ENCODE measurements around the gene USP25. TPM values are rescaled to one million over a fixed set of nuclear protein-coding genes. Genes with fewer than 3 reads are reported as not detected.

USP25 gene
- total RNA-seq, 1 donor from 2014 or later: 62.1 TPM

DNA sequence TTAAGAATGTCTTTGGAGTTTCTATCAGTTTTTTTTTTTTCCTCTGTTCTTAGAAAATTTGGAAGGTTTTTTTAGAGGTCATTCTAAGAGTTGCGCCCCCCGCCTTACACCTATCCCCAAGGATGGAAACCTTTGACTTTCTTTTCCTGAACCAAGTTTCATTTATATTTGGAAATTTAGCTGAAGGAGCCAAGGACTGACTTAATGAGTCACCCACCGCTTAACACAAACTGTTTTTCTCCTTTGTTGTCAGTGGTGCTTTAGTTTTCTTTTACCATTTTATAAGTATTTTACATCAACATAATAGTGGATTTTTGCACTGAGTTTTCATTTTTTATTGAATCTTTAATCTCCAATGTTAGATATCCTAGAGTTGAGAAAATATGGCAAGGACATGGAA, 25.3 kb downstream of the USP25 start:
- Histone ChIP-seq H3K36me3 (ENCODE audit: control insufficient read depth in 3 of 3, insufficient read depth in 3 of 3, low read length in 3 of 3) (no peaks in the 10 kb centered on the region), H3K9me3 (ENCODE audit: control insufficient read depth in 3 of 3, low read length in 3 of 3) (no peaks in the 10 kb centered on the region), H3K27me3 (ENCODE audit: control insufficient read depth in 3 of 3, insufficient read depth in 3 of 3, low read length in 3 of 3) (no peaks in the 10 kb centered on the region), H3K4me3 (ENCODE audit: low read length in 3 of 3) (no peak overlapping the region), H3K4me1 (ENCODE audit: control insufficient read depth in 3 of 3, insufficient read depth in 3 of 3, low read length in 3 of 3) (peaks cover 16 to 24% (median 20%) of the 10 kb centered on the region in 3 donors), H3K9ac (ENCODE audit: low read depth in 1 of 3, low read length in 3 of 3) (no peak overlapping the region), H3K27ac (ENCODE audit: low read depth, low read length) (no peak overlapping the region)

DNA sequence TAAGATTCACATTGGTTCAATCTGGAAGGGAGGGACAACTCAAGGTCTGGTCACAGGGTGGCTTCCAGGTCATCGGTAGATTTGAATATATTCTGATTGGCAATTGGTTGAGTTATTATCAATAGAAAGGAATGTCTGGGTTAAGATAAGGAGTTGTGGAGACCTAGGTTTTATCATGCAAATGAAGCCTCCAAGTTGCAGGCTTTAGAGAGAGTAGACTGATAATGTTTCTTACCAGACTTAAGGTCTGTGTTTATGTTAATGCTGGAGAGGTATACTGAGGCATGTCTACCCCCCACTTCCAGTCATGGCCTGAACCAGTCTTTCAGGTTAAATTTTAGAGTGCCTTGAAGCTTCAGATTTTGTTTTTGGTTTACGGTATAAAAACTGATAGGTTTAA, 29.7 kb downstream of the USP25 start:
- no peaks in the 10 kb centered on the region for H3K9me3 ChIP-seq (ENCODE audit: control insufficient read depth in 3 of 3, low read length in 3 of 3)
- no peak overlapping the region for H3K9ac ChIP-seq (ENCODE audit: low read depth in 1 of 3, low read length in 3 of 3)
- H3K4me1 ChIP-seq (ENCODE audit: control insufficient read depth in 3 of 3, insufficient read depth in 3 of 3, low read length in 3 of 3): peaks cover 11 to 22% (median 20%) of the 10 kb centered on the region in 3 donors
- H3K36me3 ChIP-seq (ENCODE audit: control insufficient read depth in 3 of 3, insufficient read depth in 3 of 3, low read length in 3 of 3): no peaks in the 10 kb centered on the region
- H3K27ac ChIP-seq (ENCODE audit: low read depth, low read length): no peak overlapping the region
- no peak overlapping the region for H3K4me3 ChIP-seq (ENCODE audit: low read length in 3 of 3)
- H3K27me3 ChIP-seq (ENCODE audit: control insufficient read depth in 3 of 3, insufficient read depth in 3 of 3, low read length in 3 of 3): no peaks in the 10 kb centered on the region

- Histone ChIP-seq H3K9me3 (ENCODE audit: control insufficient read depth in 3 of 3, low read length in 3 of 3) (no peaks in the 10 kb centered on the region), H3K9ac (ENCODE audit: low read depth in 1 of 3, low read length in 3 of 3) (no peak overlapping the region), H3K4me3 (ENCODE audit: low read length in 3 of 3) (no peak overlapping the region), H3K27me3 (ENCODE audit: control insufficient read depth in 3 of 3, insufficient read depth in 3 of 3, low read length in 3 of 3) (no peaks in the 10 kb centered on the region), H3K36me3 (ENCODE audit: control insufficient read depth in 3 of 3, insufficient read depth in 3 of 3, low read length in 3 of 3) (no peaks in the 10 kb centered on the region), H3K4me1 (ENCODE audit: control insufficient read depth in 3 of 3, insufficient read depth in 3 of 3, low read length in 3 of 3) (peaks cover 10 to 17% (median 14%) of the 10 kb centered on the region in 3 donors), H3K27ac (ENCODE audit: low read depth, low read length) (no peak overlapping the region)
Measured at GRCh38 chr21:15761507-15762100, 31.8 kb downstream of the USP25 start.

DNA sequence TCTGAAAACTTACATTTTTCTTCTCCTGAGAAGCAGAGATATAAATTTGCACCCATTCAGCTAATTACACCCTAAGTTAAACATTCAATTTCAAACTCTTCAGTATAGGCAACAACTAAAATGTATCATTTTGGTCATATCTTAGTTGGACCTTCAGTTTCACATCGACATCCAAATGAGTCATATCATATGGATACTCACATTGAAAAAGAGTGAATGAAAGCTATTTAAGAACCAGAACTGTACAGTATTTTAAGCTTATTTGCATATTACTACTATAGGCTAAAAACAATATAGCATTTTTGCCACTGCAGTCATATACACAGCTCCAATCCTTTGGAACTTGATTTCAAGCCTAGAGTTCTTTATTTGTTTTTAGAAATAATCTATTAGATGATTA, 33.6 kb downstream of the USP25 start:
- Histone ChIP-seq H3K4me1 (ENCODE audit: control insufficient read depth in 3 of 3, insufficient read depth in 3 of 3, low read length in 3 of 3) (peaks cover 18 to 24% (median 19%) of the 10 kb centered on the region in 3 donors), H3K4me3 (ENCODE audit: low read length in 3 of 3) (no peak overlapping the region), H3K27me3 (ENCODE audit: control insufficient read depth in 3 of 3, insufficient read depth in 3 of 3, low read length in 3 of 3) (no peaks in the 10 kb centered on the region), H3K27ac (ENCODE audit: low read depth, low read length) (no peak overlapping the region), H3K9me3 (ENCODE audit: control insufficient read depth in 3 of 3, low read length in 3 of 3) (no peaks in the 10 kb centered on the region), H3K9ac (ENCODE audit: low read depth in 1 of 3, low read length in 3 of 3) (no peak overlapping the region), H3K36me3 (ENCODE audit: control insufficient read depth in 3 of 3, insufficient read depth in 3 of 3, low read length in 3 of 3) (no peaks in the 10 kb centered on the region)

DNA sequence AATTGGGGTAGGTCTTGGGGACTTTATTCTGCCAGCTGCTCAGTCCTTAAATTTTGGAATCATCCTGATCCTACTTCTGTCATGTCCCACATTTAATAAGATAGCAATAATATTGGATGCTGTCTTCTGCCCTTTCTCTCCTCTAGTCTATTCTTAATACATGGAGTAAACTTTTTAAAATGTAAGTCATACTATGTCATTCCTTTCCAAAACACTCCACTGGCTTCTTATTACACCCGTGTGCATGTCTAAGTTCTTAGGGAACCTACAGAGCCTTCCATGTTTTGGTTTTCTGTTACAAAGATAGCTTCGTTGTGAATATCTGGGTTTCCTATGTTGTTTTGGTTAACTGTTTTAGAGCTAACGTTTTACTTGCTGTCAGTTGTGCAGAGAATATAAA, 35.1 kb downstream of the USP25 start:
- Histone ChIP-seq H3K36me3 (ENCODE audit: control insufficient read depth in 3 of 3, insufficient read depth in 3 of 3, low read length in 3 of 3) (no peaks in the 10 kb centered on the region), H3K9ac (ENCODE audit: low read depth in 1 of 3, low read length in 3 of 3) (no peak overlapping the region), H3K4me3 (ENCODE audit: low read length in 3 of 3) (peak overlapping the region in 1 of 3 donors; percentile 4), H3K27me3 (ENCODE audit: control insufficient read depth in 3 of 3, insufficient read depth in 3 of 3, low read length in 3 of 3) (no peaks in the 10 kb centered on the region), H3K4me1 (ENCODE audit: control insufficient read depth in 3 of 3, insufficient read depth in 3 of 3, low read length in 3 of 3) (peaks cover 17 to 27% (median 18%) of the 10 kb centered on the region in 3 donors), H3K27ac (ENCODE audit: low read depth, low read length) (peak overlapping the region; percentile 10), H3K9me3 (ENCODE audit: control insufficient read depth in 3 of 3, low read length in 3 of 3) (no peaks in the 10 kb centered on the region)

GRCh38 chr21:15766952-15767603, 37.3 kb downstream of the USP25 start:
- H3K4me1 ChIP-seq (ENCODE audit: control insufficient read depth in 3 of 3, insufficient read depth in 3 of 3, low read length in 3 of 3): peaks cover 9 to 26% (median 12%) of the 10 kb centered on the region in 3 donors
- no peak overlapping the region for H3K4me3 ChIP-seq (ENCODE audit: low read length in 3 of 3)
- no peaks in the 10 kb centered on the region for H3K9me3 ChIP-seq (ENCODE audit: control insufficient read depth in 3 of 3, low read length in 3 of 3)
- no peaks in the 10 kb centered on the region for H3K36me3 ChIP-seq (ENCODE audit: control insufficient read depth in 3 of 3, insufficient read depth in 3 of 3, low read length in 3 of 3)
- H3K9ac ChIP-seq (ENCODE audit: low read depth in 1 of 3, low read length in 3 of 3): peak overlapping the region in 1 of 3 donors; percentile 36
- no peak overlapping the region for H3K27ac ChIP-seq (ENCODE audit: low read depth, low read length)
- no peaks in the 10 kb centered on the region for H3K27me3 ChIP-seq (ENCODE audit: control insufficient read depth in 3 of 3, insufficient read depth in 3 of 3, low read length in 3 of 3)

GRCh38 chr21:15768045-15768601, 38.3 kb downstream of the USP25 start:
- H3K9ac ChIP-seq (ENCODE audit: low read depth in 1 of 3, low read length in 3 of 3): no peak overlapping the region
- peaks cover 11 to 28% (median 14%) of the 10 kb centered on the region in 3 donors for H3K4me1 ChIP-seq (ENCODE audit: control insufficient read depth in 3 of 3, insufficient read depth in 3 of 3, low read length in 3 of 3)
- peak overlapping the region in 1 of 3 donors; percentile 10 for H3K4me3 ChIP-seq (ENCODE audit: low read length in 3 of 3)
- H3K27me3 ChIP-seq (ENCODE audit: control insufficient read depth in 3 of 3, insufficient read depth in 3 of 3, low read length in 3 of 3): no peaks in the 10 kb centered on the region
- no peaks in the 10 kb centered on the region for H3K9me3 ChIP-seq (ENCODE audit: control insufficient read depth in 3 of 3, low read length in 3 of 3)
- no peaks in the 10 kb centered on the region for H3K36me3 ChIP-seq (ENCODE audit: control insufficient read depth in 3 of 3, insufficient read depth in 3 of 3, low read length in 3 of 3)
- H3K27ac ChIP-seq (ENCODE audit: low read depth, low read length): no peak overlapping the region

- Histone ChIP-seq H3K4me3 (ENCODE audit: low read length in 3 of 3) (no peak overlapping the region), H3K27me3 (ENCODE audit: control insufficient read depth in 3 of 3, insufficient read depth in 3 of 3, low read length in 3 of 3) (no peaks in the 10 kb centered on the region), H3K27ac (ENCODE audit: low read depth, low read length) (no peak overlapping the region), H3K4me1 (ENCODE audit: control insufficient read depth in 3 of 3, insufficient read depth in 3 of 3, low read length in 3 of 3) (peaks cover 13 to 28% (median 16%) of the 10 kb centered on the region in 3 donors), H3K36me3 (ENCODE audit: control insufficient read depth in 3 of 3, insufficient read depth in 3 of 3, low read length in 3 of 3) (no peaks in the 10 kb centered on the region), H3K9me3 (ENCODE audit: control insufficient read depth in 3 of 3, low read length in 3 of 3) (no peaks in the 10 kb centered on the region), H3K9ac (ENCODE audit: low read depth in 1 of 3, low read length in 3 of 3) (no peak overlapping the region)
Measured at GRCh38 chr21:15768853-15769252, 39.1 kb downstream of the USP25 start.

GRCh38 chr21:15771311-15771710, 41.5 kb downstream of the USP25 start:
- Histone ChIP-seq H3K4me3 (ENCODE audit: low read length in 3 of 3) (no peak overlapping the region), H3K4me1 (ENCODE audit: control insufficient read depth in 3 of 3, insufficient read depth in 3 of 3, low read length in 3 of 3) (peaks cover 12 to 25% (median 13%) of the 10 kb centered on the region in 3 donors), H3K9ac (ENCODE audit: low read depth in 1 of 3, low read length in 3 of 3) (no peak overlapping the region), H3K9me3 (ENCODE audit: control insufficient read depth in 3 of 3, low read length in 3 of 3) (no peaks in the 10 kb centered on the region), H3K36me3 (ENCODE audit: control insufficient read depth in 3 of 3, insufficient read depth in 3 of 3, low read length in 3 of 3) (no peaks in the 10 kb centered on the region), H3K27me3 (ENCODE audit: control insufficient read depth in 3 of 3, insufficient read depth in 3 of 3, low read length in 3 of 3) (no peaks in the 10 kb centered on the region), H3K27ac (ENCODE audit: low read depth, low read length) (no peak overlapping the region)

GRCh38 chr21:15772654-15773053, 42.9 kb downstream of the USP25 start:
- H3K36me3 ChIP-seq (ENCODE audit: control insufficient read depth in 3 of 3, insufficient read depth in 3 of 3, low read length in 3 of 3): no peaks in the 10 kb centered on the region
- H3K4me1 ChIP-seq (ENCODE audit: control insufficient read depth in 3 of 3, insufficient read depth in 3 of 3, low read length in 3 of 3): peaks cover 6 to 17% (median 9%) of the 10 kb centered on the region in 3 donors
- no peak overlapping the region for H3K4me3 ChIP-seq (ENCODE audit: low read length in 3 of 3)
- no peaks in the 10 kb centered on the region for H3K9me3 ChIP-seq (ENCODE audit: control insufficient read depth in 3 of 3, low read length in 3 of 3)
- H3K27me3 ChIP-seq (ENCODE audit: control insufficient read depth in 3 of 3, insufficient read depth in 3 of 3, low read length in 3 of 3): no peaks in the 10 kb centered on the region
- H3K9ac ChIP-seq (ENCODE audit: low read depth in 1 of 3, low read length in 3 of 3): no peak overlapping the region
- no peak overlapping the region for H3K27ac ChIP-seq (ENCODE audit: low read depth, low read length)

All from skeletal muscle tissue (tissue), 4 donors.